NCI-H2227 treated with DMSO at 0.1 percent for 48 hours (cell line): ENCODE results near the gene NELL1.
A peak's percentile ranks its signal among the peaks of the same experiment; 100 is the strongest.

Experiments
- DNase-seq: peaks from one replicate; lab custom pipeline; 2025; lab: John Stamatoyannopoulos, UW

The NELL1 gene

GRCh38 chr11:20668131-20668809, 1.1 kb upstream of the NELL1 start:
- peak; percentile 11 for DNase-seq

- peak; percentile 16 for DNase-seq
Measured at GRCh38 chr11:20669820-20670684, 666 bp downstream of the NELL1 start.

DNA sequence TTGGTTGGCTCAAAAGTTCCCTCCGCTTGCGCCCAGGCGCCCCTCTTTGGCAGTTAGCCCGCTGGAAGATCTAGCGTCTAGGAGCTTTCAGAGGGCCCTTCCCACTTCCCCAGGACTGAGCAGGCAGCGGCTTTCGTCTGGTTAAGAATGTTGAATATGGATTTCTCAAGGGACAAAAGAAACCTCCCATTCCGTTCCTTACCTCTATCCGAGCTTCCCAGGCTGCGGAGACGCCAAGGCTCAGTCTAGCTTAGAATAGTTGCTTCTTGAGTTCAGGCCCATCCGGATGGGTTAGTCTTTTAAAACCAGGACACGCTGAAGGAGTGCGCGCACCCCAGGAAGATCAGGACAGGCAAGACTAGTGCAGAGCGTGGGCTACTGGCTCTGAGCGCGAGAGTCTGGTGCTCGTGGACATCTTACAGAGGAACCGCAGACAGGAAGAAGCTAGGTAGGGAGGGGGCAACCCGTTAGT, 1.6 kb downstream of the NELL1 start:
- peak; percentile 12 for DNase-seq

DNA sequence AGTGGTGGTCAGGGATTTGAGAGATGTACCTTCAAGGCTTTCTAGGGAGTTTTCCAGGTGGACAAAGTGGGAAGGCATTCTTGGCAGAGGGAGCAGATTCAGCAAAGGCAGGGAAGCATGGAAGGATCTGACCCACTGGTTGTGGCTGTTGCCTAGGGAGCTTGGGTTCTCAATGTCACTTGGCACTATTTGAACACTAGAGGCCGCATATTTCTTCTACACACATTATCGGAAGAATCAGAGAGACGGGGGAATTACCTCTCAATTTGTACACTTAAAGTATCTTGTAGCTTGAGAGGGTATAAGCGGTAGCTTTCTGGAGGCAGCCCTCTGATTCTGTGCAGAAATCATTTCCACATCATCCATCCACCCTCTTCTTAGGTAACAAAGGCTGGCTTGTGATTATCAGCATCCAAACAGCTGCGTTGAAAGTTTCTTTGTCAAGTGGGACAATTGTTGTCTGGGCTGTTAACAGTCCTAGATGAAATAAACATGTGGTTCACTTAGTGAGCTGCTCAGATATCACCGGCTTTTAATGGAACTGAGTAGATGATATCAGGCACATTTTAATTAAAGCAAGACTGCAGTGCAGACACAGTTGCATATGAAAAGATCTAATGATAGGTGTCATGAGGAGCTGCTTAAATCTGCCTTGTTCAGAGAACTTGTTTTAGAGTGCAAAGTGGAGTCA, 2.6 kb downstream of the NELL1 start:
- DNase-seq, result peak; percentile 58

DNA sequence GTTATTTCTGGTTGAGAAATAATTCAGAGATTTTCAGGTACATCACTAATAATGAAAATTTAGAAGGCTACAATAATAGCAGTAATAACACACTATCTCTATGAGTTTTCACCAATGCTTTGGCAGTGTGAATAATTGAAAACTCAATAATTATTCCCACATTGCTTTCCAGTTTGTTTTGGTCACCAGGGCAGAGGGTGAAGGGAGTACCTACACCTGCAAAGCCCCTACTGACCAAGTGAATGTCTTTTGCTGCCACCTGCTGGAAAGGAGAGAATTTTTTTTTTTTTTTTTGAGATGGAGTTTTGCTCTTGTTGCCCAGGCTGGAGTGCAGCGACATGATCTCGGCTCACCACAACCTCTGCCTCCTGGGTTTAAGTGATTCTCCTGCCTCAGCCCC, 3.2 kb downstream of the NELL1 start:
- DNase-seq, result peak; percentile 6

GRCh38 chr11:20676658-20677057, 7.3 kb downstream of the NELL1 start:
- no peak for DNase-seq

GRCh38 chr11:20688761-20689160, 19.4 kb downstream of the NELL1 start:
- DNase-seq, result no peak

- DNase-seq, result no peak
Measured at GRCh38 chr11:20707876-20708275, 38.5 kb downstream of the NELL1 start.

GRCh38 chr11:20712912-20713311, 43.5 kb downstream of the NELL1 start:
- no peak for DNase-seq

- no peak for DNase-seq
Measured at GRCh38 chr11:20715464-20715863, 46.1 kb downstream of the NELL1 start.

DNA sequence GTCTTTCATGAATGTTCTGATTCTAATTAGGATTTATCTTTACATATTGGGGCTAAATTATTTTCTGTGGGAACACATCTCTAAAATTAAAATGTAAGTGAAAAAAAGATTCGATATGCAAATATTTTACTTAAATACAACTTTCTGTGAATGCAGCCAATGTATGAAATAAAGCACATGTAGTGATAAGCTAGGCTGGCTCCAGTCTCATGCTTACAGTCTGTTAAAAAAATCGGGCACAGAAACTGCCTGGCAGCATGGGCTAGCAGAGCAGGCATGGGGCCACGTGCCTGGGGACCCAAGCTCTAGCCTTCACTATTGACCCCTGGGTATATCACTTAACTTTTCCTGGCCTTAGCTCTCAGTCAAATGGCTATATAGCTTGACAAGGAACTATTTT, 46.5 kb downstream of the NELL1 start:
- no peak for DNase-seq

DNA sequence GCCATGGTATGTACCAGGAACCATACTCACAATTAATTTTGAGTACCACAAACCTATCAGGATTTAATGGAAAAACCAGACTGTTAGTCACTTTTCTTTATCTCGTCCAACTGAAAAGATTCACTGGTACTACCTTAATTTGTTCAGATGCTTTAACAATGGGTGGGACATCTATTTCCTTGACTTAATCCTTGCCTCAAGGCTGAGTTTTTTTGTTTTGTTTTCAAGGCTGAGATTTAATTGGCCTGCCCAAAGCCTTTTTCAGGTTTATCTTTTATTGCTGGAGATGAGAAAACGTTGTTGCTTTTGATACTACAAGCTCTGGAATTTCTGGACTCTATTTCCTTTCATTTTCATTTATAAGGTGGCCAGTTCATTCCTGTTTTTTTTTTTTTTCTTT, 50.4 kb downstream of the NELL1 start:
- DNase-seq, result no peak

GRCh38 chr11:20723366-20723765, 54.0 kb downstream of the NELL1 start:
- no peak for DNase-seq

- DNase-seq, result no peak
Measured at GRCh38 chr11:20729597-20730105, 60.3 kb downstream of the NELL1 start.

DNA sequence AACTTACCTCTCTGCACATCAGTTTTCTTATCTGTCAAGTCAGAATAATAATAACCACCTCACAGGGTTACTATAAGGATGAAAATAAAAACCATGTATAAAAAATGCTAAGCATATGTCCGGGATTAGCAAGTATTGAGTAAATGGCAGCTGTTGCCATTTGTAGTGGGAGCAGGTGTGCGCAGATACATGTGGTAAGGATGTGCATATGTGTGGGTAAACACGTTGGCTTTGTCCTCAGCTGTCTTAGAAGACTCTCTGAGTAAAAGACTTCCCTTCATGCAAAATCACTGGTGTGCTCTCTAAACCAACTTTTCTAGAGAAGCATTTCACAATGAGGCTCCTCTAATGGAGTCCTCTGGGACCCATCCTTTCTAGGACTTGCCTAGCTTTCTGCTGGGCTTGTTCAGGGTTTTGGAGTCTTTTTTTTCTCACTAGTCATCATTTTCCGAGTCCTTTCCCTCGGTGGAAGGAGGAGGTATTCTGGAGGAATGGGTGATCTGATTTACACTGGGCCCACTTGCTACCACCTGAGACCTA, 62.4 kb downstream of the NELL1 start:
- no peak for DNase-seq

DNA sequence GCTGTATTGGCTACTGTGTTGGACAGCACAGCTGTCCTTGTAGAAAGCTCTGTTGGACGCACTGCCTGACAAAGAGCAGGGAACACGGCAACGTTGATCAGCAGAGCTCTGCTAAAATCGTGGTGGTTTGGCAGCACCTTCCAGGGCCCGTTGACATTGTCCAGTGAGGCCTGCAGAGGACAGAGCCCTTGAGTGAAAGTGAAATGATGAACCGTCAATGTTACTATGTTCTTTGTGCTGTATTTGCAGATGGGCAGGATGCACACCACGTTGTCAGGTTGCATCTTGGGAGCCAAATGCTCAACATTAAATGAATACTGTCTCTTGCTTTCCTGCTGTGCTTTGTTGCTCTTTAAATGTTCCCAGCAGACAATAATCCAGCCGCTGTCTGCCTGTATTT, 69.7 kb downstream of the NELL1 start:
- peak; percentile 30 for DNase-seq

- DNase-seq, result no peak
Measured at GRCh38 chr11:20739577-20739976, 70.2 kb downstream of the NELL1 start.

GRCh38 chr11:20754933-20755332, 85.5 kb downstream of the NELL1 start:
- no peak for DNase-seq

- no peak for DNase-seq
Measured at GRCh38 chr11:20759541-20759940, 90.2 kb downstream of the NELL1 start.

GRCh38 chr11:20760811-20761210, 91.4 kb downstream of the NELL1 start:
- DNase-seq, result no peak

GRCh38 chr11:20762116-20762844, 92.9 kb downstream of the NELL1 start:
- no peak for DNase-seq

DNA sequence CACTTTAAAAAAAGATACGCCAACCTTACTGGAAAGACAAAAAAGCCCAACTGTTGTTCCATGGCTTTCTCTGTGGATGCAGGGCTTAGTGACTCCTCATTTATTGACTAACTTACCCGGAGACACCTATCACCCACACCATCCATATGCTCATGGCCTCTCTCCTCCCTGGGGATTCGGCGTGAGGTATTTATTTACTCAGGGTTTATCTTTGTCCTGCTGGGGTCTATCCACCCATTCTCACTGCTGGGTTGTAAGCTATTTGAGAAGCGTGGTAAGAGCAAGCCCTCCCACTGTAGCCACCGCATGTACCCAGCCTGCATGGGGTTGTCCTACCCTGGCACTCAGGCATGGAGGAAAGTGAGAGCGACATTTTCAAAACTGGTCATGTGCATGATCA, 93.6 kb downstream of the NELL1 start:
- DNase-seq, result no peak
